Measurements from ENCODE around the gene TPX2.

GRCh38 chr20:31839782-31840487, 100.8 kb downstream of the TPX2 start:
- TF ChIP-seq, protein P1, sequence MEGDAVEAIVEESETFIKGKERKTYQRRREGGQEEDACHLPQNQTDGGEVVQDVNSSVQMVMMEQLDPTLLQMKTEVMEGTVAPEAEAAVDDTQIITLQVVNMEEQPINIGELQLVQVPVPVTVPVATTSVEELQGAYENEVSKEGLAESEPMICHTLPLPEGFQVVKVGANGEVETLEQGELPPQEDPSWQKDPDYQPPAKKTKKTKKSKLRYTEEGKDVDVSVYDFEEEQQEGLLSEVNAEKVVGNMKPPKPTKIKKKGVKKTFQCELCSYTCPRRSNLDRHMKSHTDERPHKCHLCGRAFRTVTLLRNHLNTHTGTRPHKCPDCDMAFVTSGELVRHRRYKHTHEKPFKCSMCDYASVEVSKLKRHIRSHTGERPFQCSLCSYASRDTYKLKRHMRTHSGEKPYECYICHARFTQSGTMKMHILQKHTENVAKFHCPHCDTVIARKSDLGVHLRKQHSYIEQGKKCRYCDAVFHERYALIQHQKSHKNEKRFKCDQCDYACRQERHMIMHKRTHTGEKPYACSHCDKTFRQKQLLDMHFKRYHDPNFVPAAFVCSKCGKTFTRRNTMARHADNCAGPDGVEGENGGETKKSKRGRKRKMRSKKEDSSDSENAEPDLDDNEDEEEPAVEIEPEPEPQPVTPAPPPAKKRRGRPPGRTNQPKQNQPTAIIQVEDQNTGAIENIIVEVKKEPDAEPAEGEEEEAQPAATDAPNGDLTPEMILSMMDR (IDR thresholded peaks at IDR 0.05) = no peak
- TF ChIP-seq POLR2AphosphoS5 (IDR thresholded peaks at IDR 0.05; ENCODE audit: low read depth, low read length) = no peak; the same call in 1 of the 2 replicates
- TF ChIP-seq, protein P2, sequence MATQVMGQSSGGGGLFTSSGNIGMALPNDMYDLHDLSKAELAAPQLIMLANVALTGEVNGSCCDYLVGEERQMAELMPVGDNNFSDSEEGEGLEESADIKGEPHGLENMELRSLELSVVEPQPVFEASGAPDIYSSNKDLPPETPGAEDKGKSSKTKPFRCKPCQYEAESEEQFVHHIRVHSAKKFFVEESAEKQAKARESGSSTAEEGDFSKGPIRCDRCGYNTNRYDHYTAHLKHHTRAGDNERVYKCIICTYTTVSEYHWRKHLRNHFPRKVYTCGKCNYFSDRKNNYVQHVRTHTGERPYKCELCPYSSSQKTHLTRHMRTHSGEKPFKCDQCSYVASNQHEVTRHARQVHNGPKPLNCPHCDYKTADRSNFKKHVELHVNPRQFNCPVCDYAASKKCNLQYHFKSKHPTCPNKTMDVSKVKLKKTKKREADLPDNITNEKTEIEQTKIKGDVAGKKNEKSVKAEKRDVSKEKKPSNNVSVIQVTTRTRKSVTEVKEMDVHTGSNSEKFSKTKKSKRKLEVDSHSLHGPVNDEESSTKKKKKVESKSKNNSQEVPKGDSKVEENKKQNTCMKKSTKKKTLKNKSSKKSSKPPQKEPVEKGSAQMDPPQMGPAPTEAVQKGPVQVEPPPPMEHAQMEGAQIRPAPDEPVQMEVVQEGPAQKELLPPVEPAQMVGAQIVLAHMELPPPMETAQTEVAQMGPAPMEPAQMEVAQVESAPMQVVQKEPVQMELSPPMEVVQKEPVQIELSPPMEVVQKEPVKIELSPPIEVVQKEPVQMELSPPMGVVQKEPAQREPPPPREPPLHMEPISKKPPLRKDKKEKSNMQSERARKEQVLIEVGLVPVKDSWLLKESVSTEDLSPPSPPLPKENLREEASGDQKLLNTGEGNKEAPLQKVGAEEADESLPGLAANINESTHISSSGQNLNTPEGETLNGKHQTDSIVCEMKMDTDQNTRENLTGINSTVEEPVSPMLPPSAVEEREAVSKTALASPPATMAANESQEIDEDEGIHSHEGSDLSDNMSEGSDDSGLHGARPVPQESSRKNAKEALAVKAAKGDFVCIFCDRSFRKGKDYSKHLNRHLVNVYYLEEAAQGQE (IDR thresholded peaks at IDR 0.05; ENCODE audit: insufficient read depth in 1 of 2, low read depth in 2 of 2, low read length in 1 of 2) = no peak
- TF ChIP-seq TCF7L2 (IDR thresholded peaks at IDR 0.05; ENCODE audit: low read depth, low read length) = no peak
- no peak for TF ChIP-seq SIN3A (IDR thresholded peaks at IDR 0.05; ENCODE audit: borderline replicate concordance, insufficient read depth, low read depth, low read length)

Measured in Panc1 (cell line).